Measurements from ENCODE around the gene EFR3B.

DNA sequence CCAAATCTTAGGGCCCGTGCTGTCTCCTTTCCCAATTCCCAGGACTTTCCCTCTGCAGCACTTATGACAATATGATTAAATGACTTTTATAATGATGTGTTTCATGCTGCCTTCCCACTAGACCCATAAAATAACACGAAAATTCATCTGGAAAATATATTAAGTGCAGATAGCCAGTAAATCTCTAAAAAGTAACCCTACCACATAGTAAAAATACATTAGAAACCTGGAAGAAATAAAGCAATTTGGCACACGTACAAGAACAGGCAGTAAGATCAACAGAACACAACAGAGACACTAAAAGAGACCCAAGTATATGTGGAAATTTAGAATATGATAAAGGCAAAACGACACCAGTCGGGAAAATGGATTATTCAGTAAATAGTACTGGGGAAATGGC, 156.7 kb downstream of the EFR3B start:
- TF ChIP-seq ATF1 (CRISPR knock-in tag; IDR thresholded peaks at IDR 0.05) (no peak), ZNF423 (CRISPR knock-in tag; IDR thresholded peaks at IDR 0.05) (no peak), SP1 (CRISPR knock-in tag; conservative IDR thresholded peaks at IDR 0.05) (no peak), JUN (CRISPR knock-in tag; IDR thresholded peaks at IDR 0.05) (no peak), NR2C2 (CRISPR knock-in tag; IDR thresholded peaks at IDR 0.05) (no peak), NR1H2 (CRISPR knock-in tag; IDR thresholded peaks at IDR 0.05) (no peak), TEAD4 (CRISPR knock-in tag; IDR thresholded peaks at IDR 0.05) (no peak), FOXJ3 (CRISPR knock-in tag; IDR thresholded peaks at IDR 0.05; ENCODE audit: borderline replicate concordance) (no peak)
- TF ChIP-seq, protein P1, sequence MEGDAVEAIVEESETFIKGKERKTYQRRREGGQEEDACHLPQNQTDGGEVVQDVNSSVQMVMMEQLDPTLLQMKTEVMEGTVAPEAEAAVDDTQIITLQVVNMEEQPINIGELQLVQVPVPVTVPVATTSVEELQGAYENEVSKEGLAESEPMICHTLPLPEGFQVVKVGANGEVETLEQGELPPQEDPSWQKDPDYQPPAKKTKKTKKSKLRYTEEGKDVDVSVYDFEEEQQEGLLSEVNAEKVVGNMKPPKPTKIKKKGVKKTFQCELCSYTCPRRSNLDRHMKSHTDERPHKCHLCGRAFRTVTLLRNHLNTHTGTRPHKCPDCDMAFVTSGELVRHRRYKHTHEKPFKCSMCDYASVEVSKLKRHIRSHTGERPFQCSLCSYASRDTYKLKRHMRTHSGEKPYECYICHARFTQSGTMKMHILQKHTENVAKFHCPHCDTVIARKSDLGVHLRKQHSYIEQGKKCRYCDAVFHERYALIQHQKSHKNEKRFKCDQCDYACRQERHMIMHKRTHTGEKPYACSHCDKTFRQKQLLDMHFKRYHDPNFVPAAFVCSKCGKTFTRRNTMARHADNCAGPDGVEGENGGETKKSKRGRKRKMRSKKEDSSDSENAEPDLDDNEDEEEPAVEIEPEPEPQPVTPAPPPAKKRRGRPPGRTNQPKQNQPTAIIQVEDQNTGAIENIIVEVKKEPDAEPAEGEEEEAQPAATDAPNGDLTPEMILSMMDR (IDR thresholded peaks at IDR 0.05): no peak
- TF ChIP-seq, protein P2, sequence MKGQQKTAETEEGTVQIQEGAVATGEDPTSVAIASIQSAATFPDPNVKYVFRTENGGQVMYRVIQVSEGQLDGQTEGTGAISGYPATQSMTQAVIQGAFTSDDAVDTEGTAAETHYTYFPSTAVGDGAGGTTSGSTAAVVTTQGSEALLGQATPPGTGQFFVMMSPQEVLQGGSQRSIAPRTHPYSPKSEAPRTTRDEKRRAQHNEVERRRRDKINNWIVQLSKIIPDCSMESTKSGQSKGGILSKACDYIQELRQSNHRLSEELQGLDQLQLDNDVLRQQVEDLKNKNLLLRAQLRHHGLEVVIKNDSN (CRISPR knock-in tag; IDR thresholded peaks at IDR 0.05): no peak
- TF ChIP-seq, protein P3, sequence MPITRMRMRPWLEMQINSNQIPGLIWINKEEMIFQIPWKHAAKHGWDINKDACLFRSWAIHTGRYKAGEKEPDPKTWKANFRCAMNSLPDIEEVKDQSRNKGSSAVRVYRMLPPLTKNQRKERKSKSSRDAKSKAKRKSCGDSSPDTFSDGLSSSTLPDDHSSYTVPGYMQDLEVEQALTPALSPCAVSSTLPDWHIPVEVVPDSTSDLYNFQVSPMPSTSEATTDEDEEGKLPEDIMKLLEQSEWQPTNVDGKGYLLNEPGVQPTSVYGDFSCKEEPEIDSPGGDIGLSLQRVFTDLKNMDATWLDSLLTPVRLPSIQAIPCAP (CRISPR knock-in tag; IDR thresholded peaks at IDR 0.05): no peak
- TF ChIP-seq, protein P4, sequence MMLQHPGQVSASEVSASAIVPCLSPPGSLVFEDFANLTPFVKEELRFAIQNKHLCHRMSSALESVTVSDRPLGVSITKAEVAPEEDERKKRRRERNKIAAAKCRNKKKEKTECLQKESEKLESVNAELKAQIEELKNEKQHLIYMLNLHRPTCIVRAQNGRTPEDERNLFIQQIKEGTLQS (CRISPR knock-in tag; conservative IDR thresholded peaks at IDR 0.05): no peak

Measured in WTC11 (cell line).